Fibroblast of mammary gland (primary cell): ENCODE measurements around the gene SEC22C.
"Not testable (repeated sequence)": the region's sequence is repeated elsewhere in the genome, so short reads cannot be mapped to it uniquely, and the experiment has no call there.

Source experiments
- DNase-seq: peaks from one replicate; pipeline ENCODE4 v3.0.0-alpha.2; 2010; ENCODE audit warnings: low read depth
- H3K4me3 ChIP-seq: 2 replicates; pipeline ENCODE4 v1.5.1; 2011; ENCODE audit warnings: low read depth, mild to moderate bottlenecking, low read length, moderate library complexity; ENCODE audit not compliant: control insufficient read depth
- TF ChIP-seq, protein P1 (sequence below): conservative IDR thresholded peaks from 2 replicates; pipeline ENCODE4 v1.5.1; 2011; ENCODE audit warnings: low read depth, low read length, inconsistent platforms; ENCODE audit not compliant: control insufficient read depth, insufficient read depth

Gene SEC22C

DNA sequence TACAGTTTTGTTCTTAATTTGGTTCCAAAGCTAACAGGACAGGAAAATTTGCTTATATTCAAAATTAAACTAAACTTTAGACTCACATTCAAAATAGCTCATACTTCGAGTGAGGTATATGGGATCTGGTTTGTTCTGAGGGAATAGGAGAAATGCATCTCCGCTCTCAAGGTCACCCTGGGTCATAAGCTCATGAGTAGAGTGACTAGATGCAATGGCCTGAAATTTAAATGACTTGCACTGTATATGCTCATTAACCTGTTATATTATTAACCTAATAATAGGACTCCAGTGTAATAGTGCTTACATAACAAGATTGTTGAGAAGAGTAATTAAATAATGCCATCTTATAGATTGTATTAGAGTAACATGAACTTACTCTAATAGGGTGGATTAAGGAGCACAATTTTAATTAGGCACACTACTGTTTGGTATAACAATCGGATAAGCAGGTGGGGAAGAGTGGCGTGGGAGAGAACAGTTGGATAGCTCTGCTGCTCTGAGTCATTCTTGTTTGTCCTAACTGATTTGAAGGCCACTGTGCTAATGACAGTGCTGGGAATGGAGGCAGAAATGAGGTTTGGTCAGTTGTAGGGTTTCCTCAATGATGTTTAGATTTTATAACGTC is 23.9 kb upstream of the SEC22C start:
- TF ChIP-seq, protein P1, sequence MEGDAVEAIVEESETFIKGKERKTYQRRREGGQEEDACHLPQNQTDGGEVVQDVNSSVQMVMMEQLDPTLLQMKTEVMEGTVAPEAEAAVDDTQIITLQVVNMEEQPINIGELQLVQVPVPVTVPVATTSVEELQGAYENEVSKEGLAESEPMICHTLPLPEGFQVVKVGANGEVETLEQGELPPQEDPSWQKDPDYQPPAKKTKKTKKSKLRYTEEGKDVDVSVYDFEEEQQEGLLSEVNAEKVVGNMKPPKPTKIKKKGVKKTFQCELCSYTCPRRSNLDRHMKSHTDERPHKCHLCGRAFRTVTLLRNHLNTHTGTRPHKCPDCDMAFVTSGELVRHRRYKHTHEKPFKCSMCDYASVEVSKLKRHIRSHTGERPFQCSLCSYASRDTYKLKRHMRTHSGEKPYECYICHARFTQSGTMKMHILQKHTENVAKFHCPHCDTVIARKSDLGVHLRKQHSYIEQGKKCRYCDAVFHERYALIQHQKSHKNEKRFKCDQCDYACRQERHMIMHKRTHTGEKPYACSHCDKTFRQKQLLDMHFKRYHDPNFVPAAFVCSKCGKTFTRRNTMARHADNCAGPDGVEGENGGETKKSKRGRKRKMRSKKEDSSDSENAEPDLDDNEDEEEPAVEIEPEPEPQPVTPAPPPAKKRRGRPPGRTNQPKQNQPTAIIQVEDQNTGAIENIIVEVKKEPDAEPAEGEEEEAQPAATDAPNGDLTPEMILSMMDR, result no peak
- H3K4me3 ChIP-seq, result no peak overlapping the region
- peak; percentile 30 for DNase-seq

DNA sequence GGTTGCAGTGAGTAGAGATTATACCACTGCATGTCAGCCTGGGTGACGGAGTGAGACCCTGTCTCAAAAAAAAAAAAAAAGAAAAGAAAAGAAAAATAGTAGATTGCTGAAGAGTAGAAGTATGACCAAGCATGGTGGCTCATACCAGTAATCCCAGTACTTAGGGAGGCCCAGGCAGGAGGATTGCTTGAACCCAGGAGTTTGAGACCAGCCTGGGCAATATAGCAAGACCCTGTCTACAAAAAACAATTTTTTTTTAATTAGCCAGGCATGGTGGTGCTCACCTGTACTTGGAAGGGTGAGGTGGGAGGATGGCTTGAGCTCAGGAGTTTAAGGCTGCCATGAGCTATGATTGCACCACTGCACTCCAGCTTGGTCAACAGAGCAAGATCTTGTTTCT is 21.2 kb upstream of the SEC22C start:
- TF ChIP-seq, protein P1, result no peak

DNA sequence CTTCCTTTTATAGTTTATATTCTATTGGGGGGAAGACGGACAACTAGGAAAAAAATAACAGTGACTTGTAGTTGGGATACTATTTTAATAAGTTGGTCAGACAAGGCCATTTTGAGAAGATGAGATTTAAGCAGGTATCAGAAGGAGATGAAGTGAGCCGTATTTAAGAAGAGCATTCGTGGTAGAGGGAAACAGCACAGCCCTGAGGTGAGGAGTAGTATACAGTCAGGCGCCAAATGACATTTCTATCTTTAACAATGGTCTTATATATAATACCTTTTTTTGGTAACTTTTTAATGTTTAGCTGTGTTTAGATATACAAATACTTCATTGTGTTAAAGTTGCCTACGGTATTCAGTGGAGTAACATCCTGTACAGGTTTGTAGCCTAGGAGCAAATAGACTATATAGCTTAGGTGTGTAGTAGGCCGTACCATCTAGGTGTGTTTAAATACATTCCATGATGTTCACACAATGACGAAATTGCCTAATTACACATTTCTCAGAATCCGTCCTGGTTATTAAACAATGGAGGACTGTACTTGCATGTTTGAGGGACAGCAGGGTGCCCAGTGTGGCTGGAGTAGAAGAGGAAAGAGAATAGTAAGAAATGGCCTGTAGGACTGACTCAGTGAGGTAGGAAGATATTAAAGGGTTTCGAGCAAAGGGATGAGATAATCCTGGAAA is 20.3 kb upstream of the SEC22C start:
- peak; percentile 41 for DNase-seq
- peak overlapping the region; percentile 84 for H3K4me3 ChIP-seq
- TF ChIP-seq, protein P1, result peak; percentile 38

More for the DNA sequence above, 21.2 kb upstream of the SEC22C start:
- H3K4me3 ChIP-seq, result no peak overlapping the region
- DNase-seq, result no peak

DNA sequence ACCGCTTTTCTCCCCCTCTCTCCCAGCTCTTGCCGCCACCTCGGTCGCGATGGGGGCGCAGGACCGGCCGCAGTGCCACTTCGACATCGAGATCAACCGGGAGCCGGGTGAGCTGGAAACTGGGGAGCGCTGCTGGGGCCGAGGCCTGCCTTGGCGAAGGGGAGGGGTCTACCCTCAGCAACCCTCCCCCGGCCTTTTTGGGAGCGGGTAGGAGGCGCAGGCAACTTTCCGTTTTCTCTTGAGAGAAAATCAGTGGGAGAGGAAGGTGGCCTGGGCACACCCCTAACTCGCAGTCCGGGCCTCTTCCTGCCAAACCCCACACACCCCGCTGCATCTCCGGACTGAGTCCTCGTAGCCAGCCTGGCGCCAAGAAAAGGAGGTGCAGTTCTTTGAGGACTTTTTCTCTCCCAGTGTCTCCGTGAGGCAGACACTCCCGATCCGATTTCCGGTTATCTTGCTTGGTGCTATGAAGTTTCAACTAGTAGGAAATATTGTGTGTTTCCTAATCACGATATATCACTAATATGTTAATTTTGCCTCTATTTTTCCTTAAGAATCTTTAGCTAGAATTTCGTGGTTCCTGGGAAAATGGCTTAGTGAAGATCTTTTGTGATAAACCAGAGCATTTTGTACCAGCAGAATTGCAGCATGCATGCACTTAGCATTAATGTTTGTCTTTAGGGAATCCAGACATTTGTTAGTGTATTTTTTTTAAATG is 19.4 kb upstream of the SEC22C start:
- TF ChIP-seq, protein P1, result peak; percentile 13
- peak; percentile 66 for DNase-seq

DNA sequence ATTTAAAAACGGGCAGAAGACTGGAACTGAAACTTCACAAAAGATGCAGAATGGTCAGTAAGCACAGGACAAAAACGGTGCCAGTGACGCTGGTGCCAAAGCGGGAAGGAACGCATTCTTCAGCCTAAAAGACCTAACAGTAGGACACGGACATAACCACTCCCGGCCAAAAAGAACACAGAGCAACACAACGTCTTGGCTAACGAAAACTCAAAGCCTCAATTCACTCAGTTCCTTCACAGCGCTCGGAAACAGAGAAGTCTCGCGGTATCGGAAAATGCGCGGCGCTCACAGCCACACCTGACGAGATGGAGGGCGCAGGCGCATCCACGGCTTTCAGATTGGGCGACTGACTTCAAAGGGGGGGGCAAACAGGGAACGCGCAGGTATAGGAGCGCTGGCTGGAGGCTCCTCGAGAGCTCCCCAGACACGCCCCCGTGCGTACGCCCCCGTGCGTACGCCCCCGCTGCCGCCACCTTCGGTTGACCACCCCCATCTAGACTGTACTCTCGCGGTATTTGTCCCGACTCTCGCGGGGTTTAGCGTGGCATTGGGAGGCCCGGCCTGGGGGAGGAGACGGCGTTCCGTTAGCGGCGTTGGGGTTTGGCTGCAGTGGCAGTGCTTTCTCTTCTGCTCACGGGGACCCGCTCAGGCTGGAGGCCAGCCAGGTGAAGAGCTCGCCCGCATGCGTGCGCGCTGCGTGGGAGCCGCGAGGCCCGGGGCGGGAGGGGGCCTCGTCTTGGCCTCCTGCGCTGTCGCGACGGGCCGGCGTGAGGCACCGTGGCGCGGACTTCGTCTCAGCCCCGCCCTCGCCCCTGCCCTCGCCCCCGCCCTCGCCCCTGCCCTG is 18.6 kb upstream of the SEC22C start, which contains the start of gene NKTR:
Gene NKTR, plus strand, starts transcription at position 576 of the 847 bp plus-strand sequence. CDS start 321 bp downstream, outside the sequence.
- peak; percentile 95 for DNase-seq
- TF ChIP-seq, protein P1, result no peak
- H3K4me3 ChIP-seq, result peak within 1 kb of the TSS; percentile 84

More for the DNA sequence above, 19.4 kb upstream of the SEC22C start:
- H3K4me3 ChIP-seq, result peak overlapping the region; percentile 84

DNA sequence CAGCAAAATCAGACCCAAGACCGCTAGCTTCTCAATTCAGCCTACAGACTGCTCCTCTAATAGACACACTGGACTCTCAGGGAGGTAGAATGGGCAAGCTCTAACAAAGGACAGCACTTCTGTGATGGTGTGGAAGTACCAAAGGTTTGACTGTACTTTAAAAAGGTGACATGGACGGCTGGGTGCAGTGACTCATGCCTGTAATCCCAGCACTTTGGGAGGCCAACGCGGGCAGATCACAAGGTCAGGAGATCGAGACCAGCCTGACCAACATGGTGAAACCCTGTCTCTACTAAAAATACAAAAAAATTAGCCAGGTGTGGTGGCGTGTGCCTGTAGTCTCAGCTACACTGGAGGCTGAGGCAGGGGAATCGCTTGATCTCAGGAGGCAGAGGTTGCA is 15.3 kb upstream of the SEC22C start:
- H3K4me3 ChIP-seq, DNase-seq: not testable (repeated sequence)

DNA sequence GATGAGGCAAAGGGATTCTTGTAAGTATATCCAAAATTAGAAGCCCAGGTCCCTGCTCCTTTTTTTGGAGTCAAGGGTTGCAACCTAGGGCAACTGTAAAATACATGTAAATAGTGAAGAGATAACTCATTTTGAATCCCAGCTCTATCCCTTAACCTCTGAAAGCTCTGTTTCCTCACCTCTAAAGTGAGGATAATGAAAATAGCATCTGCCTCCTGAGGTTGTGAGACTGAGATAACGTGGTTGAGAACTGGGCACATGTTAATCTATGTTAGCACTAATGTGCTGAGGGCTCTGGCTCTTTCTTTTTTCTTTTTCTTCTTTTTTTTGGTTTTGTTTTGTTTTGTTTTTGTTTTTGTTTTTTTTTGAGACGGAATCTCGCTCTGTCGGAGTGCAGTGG is 13.9 kb upstream of the SEC22C start:
- TF ChIP-seq, protein P1, result no peak
- no peak for DNase-seq
- no peak overlapping the region for H3K4me3 ChIP-seq
